CD4-positive, alpha-beta T cell (primary cell): ENCODE data around the gene CENPF. TPM values are rescaled to one million over a fixed set of nuclear protein-coding genes. Genes with fewer than 3 reads are reported as not detected.
"Not testable (repeated sequence)": the region's sequence is repeated elsewhere in the genome, so short reads cannot be mapped to it uniquely, and the experiment has no call there.

Experiments
- ATAC-seq: fragments of 200-7000 bp; cut with Tn5 transposase; one replicate; pipeline ENCODE4 v1.10.0; 2022; ENCODE audit warnings: mild to moderate bottlenecking; ENCODE audit not compliant: poor library complexity
- CTCF ChIA-PET: fragments of 350-600 bp; sonication (Branson Sonifier 250); formaldehyde crosslinking; loops from one replicate; lab custom pipeline; 2021; ENCODE audit warnings: antibody characterized with exemption, inconsistent platforms; lab: Charles Lee
- POLR2A ChIA-PET: fragments of 350-600 bp; sonication (Branson Sonifier 250); formaldehyde crosslinking; loops from one replicate; lab custom pipeline; 2021; ENCODE audit warnings: antibody characterized with exemption, inconsistent platforms; lab: Charles Lee
- DNase-seq, 14 experiments: peaks; one replicate each; pipeline ENCODE4 v3.0.0-alpha.2; 2013 to 2020; ENCODE audit warnings: mixed read lengths in 2 of 14
- H3K27ac ChIP-seq, 2 donors: one replicate each; pipeline versions ENCODE4 v1.5.1 to v1.7.0; 2013; ENCODE audit warnings: low read length in 2 of 2, low read depth in 1 of 2, mild to moderate bottlenecking in 1 of 2
- H3K27me3 ChIP-seq, 2 experiments: 1 replicate in 1 of 2; 2 replicates in 1 of 2; pipeline versions ENCODE4 v1.6.1 to v1.7.0; 2013; ENCODE audit warnings: low read length in 2 of 2, control low read depth in 1 of 2, mild to moderate bottlenecking in 1 of 2, moderate library complexity in 1 of 2; ENCODE audit not compliant: insufficient read depth in 2 of 2, control insufficient read depth in 1 of 2
- H3K36me3 ChIP-seq: one replicate; pipeline ENCODE4 v1.6.1; 2013; ENCODE audit warnings: low read length, control low read depth; ENCODE audit not compliant: insufficient read depth
- H3K4me1 ChIP-seq: one replicate; pipeline ENCODE4 v1.6.1; 2013; ENCODE audit warnings: low read length, control low read depth; ENCODE audit not compliant: insufficient read depth
- H3K4me3 ChIP-seq: one replicate; pipeline ENCODE4 v1.5.1; 2013; ENCODE audit warnings: mild to moderate bottlenecking, low read length, moderate library complexity
- H3K9me3 ChIP-seq, 2 experiments: 1 replicate in 1 of 2; 2 replicates in 1 of 2; pipeline versions ENCODE4 v1.6.1 to v1.7.0; 2013; ENCODE audit warnings: low read length in 2 of 2, mild to moderate bottlenecking in 2 of 2, control low read depth in 1 of 2, moderate library complexity in 1 of 2; ENCODE audit not compliant: control insufficient read depth in 1 of 2, insufficient read depth in 1 of 2
- H3K27ac Mint-ChIP-seq: one replicate; pipeline ENCODE4 v1.8.0; 2020; ENCODE audit warnings: mixed read lengths
- H3K27me3 Mint-ChIP-seq: one replicate; pipeline ENCODE4 v1.8.0; 2021; ENCODE audit warnings: mixed read lengths
- H3K36me3 Mint-ChIP-seq: one replicate; pipeline ENCODE4 v1.8.0; 2021; ENCODE audit warnings: low read depth, mixed read lengths
- H3K4me1 Mint-ChIP-seq: one replicate; pipeline ENCODE4 v1.8.0; 2021; ENCODE audit warnings: low read depth, mixed read lengths
- H3K4me3 Mint-ChIP-seq: one replicate; pipeline ENCODE4 v1.8.0; 2020; ENCODE audit warnings: mild to moderate bottlenecking, mixed read lengths
- H3K9me3 Mint-ChIP-seq: one replicate; pipeline ENCODE4 v1.8.0; 2020; ENCODE audit warnings: mixed read lengths
- CTCF ChIP-seq: fragments of 200-600 bp; IDR thresholded peaks from one replicate; pipeline ENCODE4 v1.8.0; 2022; ENCODE audit warnings: antibody characterized with exemption, mild to moderate bottlenecking
- intact Hi-C, 2 experiments: fragments of 100-400 bp; cut with DNase I in 1 of 2; cut with micrococcal nuclease in 1 of 2; formaldehyde crosslinking; loops; one replicate each; pipeline versions ENCODE4 v1.15.1 to v1.9.0; 2023 to 2025; cut with DNase I, micrococcal nuclease
- total RNA-seq, 174 experiments: library from RNA in 2 of 174; stranded (reverse) in 2 of 174; gene quantifications; one replicate each; pipeline ENCODE4 v1.2.3 and lab custom pipeline; 2021 to 2026

CENPF gene
- total RNA-seq, 2 experiments from 2014 or later: 3.4 to 3.8 TPM

- Mint-ChIP-seq H3K9me3 (no peaks in the 10 kb centered on the region), H3K27ac (no peak overlapping the region), H3K36me3 (no peaks in the 10 kb centered on the region), H3K27me3 (no peaks in the 10 kb centered on the region), H3K4me1 (no peaks in the 10 kb centered on the region), H3K4me3 (no peak overlapping the region)
- Histone ChIP-seq H3K27me3 (no peaks in the 10 kb centered on the region), H3K4me1 (no peaks in the 10 kb centered on the region), H3K27ac (no peak overlapping the region), H3K9me3 (no peaks in the 10 kb centered on the region), H3K36me3 (no peaks in the 10 kb centered on the region), H3K4me3 (no peak overlapping the region)
- intact Hi-C loops: no loop called here
- ATAC-seq (no peak), DNase-seq (no peak)
- ChIA-PET POLR2A (no interaction called here), CTCF (no interaction called here)
- TF ChIP-seq CTCF: no peak
These were observed 70.6 kb downstream of the CENPF start for GRCh38 chr1:214673576-214673975.

DNA sequence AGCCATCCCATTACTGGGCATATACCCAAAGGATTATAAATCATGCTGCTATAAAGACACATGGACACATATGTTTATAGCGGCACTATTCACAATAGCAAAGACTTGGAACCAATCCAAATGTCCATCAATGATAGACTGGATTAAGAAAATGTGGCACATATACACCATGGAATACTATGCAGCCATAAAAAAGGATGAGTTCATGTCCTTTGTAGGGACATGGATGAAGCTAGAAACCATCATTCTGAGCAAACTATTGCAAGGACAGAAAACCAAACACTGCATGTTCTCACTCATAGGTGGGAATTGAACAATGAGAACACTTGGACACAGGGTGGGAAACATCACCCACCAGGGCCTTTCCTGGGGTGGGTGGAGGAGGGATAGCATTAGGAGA lies 72.5 kb downstream of the CENPF start:
- CTCF ChIA-PET, H3K27me3 Mint-ChIP-seq, DNase-seq, H3K4me1 Mint-ChIP-seq, H3K27ac Mint-ChIP-seq, H3K4me1 ChIP-seq, ATAC-seq, H3K36me3 Mint-ChIP-seq, POLR2A ChIA-PET, H3K4me3 Mint-ChIP-seq, H3K27ac ChIP-seq, H3K36me3 ChIP-seq, H3K27me3 ChIP-seq, H3K4me3 ChIP-seq, intact Hi-C loops, H3K9me3 ChIP-seq, H3K9me3 Mint-ChIP-seq: not testable (repeated sequence)

- no peaks in the 10 kb centered on the region for H3K36me3 Mint-ChIP-seq
- CTCF ChIA-PET: no interaction called here
- H3K27me3 ChIP-seq: no peaks in the 10 kb centered on the region
- H3K4me3 ChIP-seq: no peak overlapping the region
- no peak overlapping the region for H3K27ac Mint-ChIP-seq
- POLR2A ChIA-PET: no interaction called here
- ATAC-seq (no peak), DNase-seq (no peak)
- H3K9me3 ChIP-seq: no peaks in the 10 kb centered on the region
- TF ChIP-seq CTCF: no peak
- no peaks in the 10 kb centered on the region for H3K4me1 Mint-ChIP-seq
- no peaks in the 10 kb centered on the region for H3K9me3 Mint-ChIP-seq
- H3K4me3 Mint-ChIP-seq: no peak overlapping the region
- H3K4me1 ChIP-seq: no peaks in the 10 kb centered on the region
- H3K27ac ChIP-seq: no peak overlapping the region
- H3K36me3 ChIP-seq: no peaks in the 10 kb centered on the region
- intact Hi-C loops: no loop called here
- no peaks in the 10 kb centered on the region for H3K27me3 Mint-ChIP-seq
These were observed 73.8 kb downstream of the CENPF start for GRCh38 chr1:214676747-214677146.

GRCh38 chr1:214677945-214678344 lies 75.0 kb downstream of the CENPF start:
- no peaks in the 10 kb centered on the region for H3K36me3 ChIP-seq
- no peak for TF ChIP-seq CTCF
- no peak overlapping the region for H3K27ac Mint-ChIP-seq
- no peaks in the 10 kb centered on the region for H3K27me3 ChIP-seq
- H3K27me3 Mint-ChIP-seq: no peaks in the 10 kb centered on the region
- DNase-seq (no peak), ATAC-seq (no peak)
- H3K36me3 Mint-ChIP-seq: no peaks in the 10 kb centered on the region
- no peaks in the 10 kb centered on the region for H3K4me1 Mint-ChIP-seq
- no peak overlapping the region for H3K27ac ChIP-seq
- no peaks in the 10 kb centered on the region for H3K9me3 Mint-ChIP-seq
- no peak overlapping the region for H3K4me3 Mint-ChIP-seq
- POLR2A ChIA-PET: no interaction called here
- intact Hi-C loops: no loop called here
- no peaks in the 10 kb centered on the region for H3K4me1 ChIP-seq
- CTCF ChIA-PET: no interaction called here
- no peaks in the 10 kb centered on the region for H3K9me3 ChIP-seq
- H3K4me3 ChIP-seq: no peak overlapping the region
